Skeletal muscle satellite cell (primary cell): Measurements from ENCODE around the gene ABAT. TPM values are rescaled to one million over a fixed set of nuclear protein-coding genes. Genes with fewer than 3 reads are reported as not detected.

Experiments used
- small RNA-seq: library from RNA; depleted of rRNA; stranded (forward); fragments of <200 nt; gene quantifications from one replicate; pipeline ENCODE3, GENCODE V24; 2012

ABAT gene

Small RNA genes lying within 50 kb of the gene (small RNA-seq; reads per million reads assigned to genes)
- gene AC007224.1: not detected
- not detected for gene RN7SL743P
- not detected for gene RNU7-63P
